ENCODE results near the gene HOXA11.
A peak's percentile ranks its signal among the peaks of the same experiment; 100 is the strongest.

The HOXA11 gene

DNA sequence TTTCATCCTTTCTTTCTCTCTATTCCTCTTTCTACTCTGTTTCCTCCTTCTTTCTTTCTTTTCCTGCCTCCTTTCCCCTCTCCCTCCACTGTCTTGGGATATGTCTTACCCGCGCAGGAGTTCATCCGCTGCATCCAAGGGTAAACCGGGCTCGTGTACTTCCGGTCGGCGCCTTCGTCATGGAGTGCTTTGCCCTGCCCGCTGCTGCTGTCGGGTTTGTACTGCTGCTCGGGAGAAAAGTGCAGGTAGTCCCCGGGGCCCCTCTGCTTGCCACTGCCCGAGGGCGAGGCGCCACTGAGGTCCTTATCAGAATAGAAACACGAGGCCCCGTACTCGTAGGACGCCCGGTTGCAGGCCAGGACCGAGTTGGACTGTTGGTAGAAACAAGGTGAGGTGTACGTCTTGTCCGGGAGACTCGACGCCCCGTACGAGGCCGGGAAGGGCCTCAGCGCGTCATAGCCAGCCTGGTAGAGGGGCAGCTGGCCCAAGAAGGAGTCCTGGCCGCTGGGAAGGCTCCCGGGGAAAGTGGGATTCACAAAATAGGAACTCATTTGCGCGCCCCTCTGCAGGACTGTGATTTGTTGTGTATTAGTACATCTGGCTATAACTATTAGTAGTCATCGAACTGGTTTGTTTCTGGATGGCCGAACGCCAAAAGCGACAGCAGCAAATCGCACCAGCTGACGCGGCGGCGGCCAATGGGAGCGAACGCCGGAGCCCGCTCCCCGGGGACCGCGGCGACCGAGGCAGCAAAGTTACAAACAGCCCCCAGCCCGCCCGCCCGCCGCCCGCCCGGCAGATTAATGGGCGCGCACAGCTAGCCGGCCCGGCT, 37.6 kb downstream of the HOXA11 start, which contains the start of gene HOXA6:
Gene HOXA6, minus strand, starts transcription at position 576 of the 832 bp plus-strand sequence. Its CDS starts 25 bp downstream, at position 551.
- DNase-seq (ENCODE audit: low read depth in 2 of 2) = no peak

DNA sequence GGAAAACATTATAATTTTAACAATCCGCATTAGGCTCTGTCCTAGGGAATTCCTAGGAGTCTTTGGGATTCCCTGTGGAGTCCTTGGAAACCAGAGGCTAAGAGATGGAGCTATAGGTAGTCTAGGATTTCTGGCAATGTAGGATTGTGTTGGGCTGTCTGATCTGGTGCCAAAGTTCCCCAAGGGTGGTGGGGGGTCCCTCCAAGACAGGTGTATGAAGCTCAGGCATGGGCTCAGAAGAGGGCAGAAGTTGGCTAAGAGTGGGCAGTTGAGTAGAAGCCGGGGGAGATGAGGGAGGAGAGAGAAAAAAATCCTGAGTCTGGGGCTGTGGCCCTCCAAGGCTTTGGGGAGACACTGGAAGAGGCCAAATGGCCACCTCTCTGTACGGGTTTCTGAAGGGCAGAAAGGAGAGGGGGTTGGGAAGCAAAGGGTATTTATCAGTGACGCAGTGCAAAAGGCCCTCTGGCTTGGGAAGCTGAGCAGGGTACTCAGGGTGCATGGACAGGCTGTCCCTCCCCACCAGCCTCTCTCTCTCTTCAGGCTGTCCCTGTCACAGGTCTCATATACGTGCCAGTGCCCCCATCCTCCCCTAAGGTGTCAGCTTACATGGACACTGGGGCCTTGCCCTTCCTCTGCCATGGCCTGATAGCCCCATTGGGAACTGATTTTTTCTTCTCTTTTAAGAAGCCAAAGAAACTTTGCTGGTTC, 38.4 kb downstream of the HOXA11 start:
- no peak for DNase-seq (ENCODE audit: low read depth in 2 of 2)

- no peak for DNase-seq (ENCODE audit: low read depth in 2 of 2)
These were observed 39.1 kb downstream of the HOXA11 start for GRCh38 chr7:27145914-27146412.

GRCh38 chr7:27145165-27145913, 39.7 kb downstream of the HOXA11 start:
- no peak for DNase-seq (ENCODE audit: low read depth in 2 of 2)

GRCh38 chr7:27144781-27145164, 40.3 kb downstream of the HOXA11 start:
- DNase-seq (ENCODE audit: low read depth in 2 of 2) = no peak

DNA sequence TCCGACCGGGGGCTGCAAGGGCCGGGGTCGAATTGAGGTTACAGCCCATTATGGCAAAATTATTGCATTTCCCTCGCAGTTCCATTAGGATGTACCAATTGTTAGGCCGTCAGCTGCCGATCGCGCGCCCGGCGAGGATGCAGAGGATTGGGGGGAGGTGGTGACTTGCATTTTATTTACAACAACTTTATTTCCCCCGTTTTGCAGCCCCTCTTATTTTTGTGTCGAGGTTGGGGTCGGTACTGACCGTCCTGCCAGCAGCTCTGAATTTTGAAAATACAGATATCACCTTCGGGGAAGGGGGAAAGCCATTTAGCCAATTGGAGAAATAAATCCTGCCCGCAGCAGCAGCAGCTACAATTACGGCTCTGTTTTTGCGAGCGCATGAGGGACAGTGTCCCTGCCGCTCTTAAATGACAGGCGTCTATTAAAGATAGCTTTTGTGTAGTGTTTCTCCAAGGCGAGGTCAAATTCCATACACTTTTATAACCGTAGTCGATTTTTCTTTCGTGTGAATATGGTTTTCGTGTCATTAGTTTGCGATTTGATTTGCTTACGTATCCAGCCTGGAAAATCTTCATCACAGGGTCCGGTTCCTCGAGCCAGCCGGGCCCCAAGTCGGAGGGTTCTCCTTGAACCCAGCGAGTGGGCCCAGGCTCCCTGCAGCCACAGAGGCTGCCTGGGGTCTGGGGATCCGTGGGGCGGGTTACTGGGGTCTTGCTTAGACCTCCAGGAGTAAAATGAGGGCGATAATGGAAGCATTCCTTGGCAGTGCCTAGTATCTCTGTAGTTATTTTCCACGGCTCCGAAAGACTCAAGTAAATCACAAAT, 40.9 kb downstream of the HOXA11 start:
- DNase-seq (ENCODE audit: low read depth in 2 of 2) = no peak

DNA sequence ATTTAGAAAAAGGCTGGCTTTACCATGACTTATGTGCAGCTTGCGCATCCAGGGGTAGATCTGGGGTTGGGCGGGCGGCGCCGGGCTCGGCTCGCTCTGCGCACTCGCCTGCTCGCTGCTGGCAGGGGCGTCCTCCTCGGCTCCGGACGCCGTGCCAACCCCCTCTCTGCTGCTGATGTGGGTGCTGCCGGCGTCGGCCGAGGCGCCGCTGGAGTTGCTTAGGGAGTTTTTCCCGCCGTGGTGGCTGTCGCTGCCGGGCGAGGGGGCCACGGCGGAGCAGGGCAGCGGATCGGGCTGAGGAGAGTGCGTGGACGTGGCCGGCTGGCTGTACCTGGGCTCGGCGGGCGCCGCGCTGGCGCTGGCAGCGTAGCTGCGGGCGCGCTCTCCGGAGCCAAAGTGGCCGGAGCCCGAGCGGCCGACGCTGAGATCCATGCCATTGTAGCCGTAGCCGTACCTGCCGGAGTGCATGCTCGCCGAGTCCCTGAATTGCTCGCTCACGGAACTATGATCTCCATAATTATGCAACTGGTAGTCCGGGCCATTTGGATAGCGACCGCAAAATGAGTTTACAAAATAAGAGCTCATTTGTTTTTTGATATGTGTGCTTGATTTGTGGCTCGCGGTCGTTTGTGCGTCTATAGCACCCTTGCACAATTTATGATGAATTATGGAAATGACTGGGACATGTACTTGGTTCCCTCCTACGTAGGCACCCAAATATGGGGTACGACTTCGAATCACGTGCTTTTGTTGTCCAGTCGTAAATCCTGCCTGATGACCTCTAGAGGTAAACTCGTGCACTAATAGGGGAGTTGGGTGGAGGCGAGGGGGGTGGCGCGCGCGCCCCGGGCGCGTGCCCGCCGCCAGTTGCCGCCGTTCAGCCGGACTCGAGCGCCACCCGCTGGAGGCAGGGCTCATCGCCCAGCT, 41.7 kb downstream of the HOXA11 start, which contains the start of gene HOXA5:
Gene HOXA5, minus strand, starts transcription at position 659 of the 927 bp plus-strand sequence. Its CDS starts 74 bp downstream, at position 585.
- DNase-seq (ENCODE audit: low read depth in 2 of 2) = no peak

GRCh38 chr7:27142580-27143022, 42.4 kb downstream of the HOXA11 start:
- DNase-seq (ENCODE audit: low read depth in 2 of 2) = no peak

DNA sequence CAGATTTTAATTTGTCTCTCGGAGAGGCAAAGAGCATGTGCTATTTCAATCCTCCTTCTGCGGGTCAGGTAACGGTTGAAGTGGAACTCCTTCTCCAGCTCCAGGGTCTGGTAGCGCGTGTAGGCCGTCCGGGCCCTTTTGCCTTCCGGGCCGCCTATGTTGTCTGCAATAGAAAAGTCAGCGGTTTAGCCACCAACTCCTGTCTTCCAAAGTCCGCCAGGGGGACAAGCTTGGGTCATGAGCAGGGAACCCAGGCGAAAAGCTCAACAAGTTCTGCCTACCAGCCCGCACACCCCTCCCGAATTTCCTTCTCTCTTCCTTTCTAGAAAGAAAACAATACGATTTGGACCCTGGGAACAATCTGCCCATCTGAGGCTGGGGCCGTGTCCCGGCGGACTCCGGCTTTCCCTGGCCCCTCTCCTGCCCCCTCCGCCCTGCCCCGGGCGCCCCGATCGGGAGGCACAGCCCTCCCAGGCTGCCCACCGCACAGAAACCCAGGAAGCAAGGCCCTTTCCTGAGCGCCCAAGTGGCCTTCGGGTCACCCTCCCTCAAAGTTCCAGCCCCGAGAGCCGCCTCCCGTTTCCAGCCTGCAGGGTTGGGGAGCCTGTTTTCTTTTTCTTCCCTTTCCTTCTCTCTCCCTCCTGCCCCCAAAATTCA, 43.0 kb downstream of the HOXA11 start:
- no peak for DNase-seq (ENCODE audit: low read depth in 2 of 2)

GRCh38 chr7:27141137-27141922, 43.7 kb downstream of the HOXA11 start:
- DNase-seq (ENCODE audit: low read depth in 2 of 2) = no peak

GRCh38 chr7:27140126-27140857, 44.7 kb downstream of the HOXA11 start:
- no peak for DNase-seq (ENCODE audit: low read depth in 2 of 2)

DNA sequence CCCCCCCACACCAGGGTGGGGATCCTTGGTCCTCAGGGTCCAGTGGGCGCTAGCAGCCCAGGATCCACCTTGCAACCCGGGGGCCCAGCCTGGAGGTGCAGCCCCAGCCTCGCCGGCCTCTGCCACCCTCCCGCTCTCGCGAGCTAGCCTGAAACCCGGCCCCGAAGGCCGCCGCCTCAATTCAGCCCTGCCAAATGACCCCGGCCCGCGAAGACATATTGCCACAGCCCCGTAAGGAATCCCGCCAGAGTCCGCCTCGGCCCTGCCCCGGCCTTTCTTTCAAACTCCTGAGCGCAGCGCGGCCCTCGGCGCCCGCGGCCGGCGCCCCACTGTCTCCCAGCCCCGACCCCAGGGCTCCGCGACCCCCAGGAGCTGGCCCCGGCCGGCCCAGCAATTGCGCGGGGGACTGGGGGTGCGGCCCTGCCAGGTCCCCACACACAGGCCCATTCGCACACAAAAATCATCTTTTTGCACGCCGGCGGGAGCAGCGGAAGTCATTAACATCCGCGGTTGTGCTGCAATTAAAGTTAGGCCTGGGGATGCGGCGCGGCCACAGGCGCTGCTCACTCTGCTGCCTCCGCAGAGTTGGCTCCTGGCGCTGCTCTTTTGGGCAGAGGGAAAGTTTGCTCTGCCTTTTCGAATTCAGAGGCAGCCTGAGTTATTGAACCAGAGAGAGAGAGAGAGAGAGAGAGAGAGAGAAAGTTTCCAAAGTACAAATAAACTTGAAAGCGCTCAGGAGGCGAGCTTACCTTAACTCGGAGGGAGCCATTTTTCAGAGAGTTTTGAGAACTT, 45.5 kb downstream of the HOXA11 start:
- DNase-seq (ENCODE audit: low read depth in 2 of 2) = no peak

DNA sequence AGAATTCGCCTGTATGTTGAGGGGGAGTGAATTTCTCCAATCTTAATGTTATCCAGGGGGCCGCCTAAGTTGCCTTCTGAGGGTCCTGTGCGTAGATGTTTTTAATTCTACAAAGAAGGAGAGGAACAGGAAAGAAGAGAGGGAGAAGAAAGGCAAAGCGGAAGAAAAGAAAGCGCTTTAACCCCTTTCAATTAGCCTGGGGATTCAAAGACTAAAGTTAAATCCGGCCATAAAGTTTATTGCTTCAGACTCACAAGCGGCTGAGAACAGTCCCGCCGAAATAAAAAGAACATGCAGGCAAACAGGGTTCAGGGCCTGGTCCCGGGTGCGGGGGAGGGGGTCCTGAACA, 46.1 kb downstream of the HOXA11 start:
- no peak for DNase-seq (ENCODE audit: low read depth in 2 of 2)

DNA sequence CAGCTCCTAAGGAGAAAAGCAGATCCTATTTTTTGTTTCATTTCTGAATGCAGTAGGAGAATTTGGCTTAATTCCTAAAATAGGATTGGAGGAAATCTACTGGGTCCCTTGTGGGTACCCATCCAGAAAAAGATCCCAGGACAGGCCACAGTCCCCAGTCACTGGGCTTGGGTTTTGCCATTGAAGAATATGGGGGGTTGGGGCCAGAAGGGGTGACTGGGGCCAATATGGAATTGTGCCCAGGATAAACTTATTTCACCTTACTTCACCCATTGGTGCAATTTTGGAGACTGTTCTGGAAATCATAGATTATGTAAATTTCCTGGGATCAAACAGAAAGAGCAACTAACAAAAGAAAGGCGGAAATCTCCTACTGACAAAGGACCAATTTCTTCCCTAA, 46.6 kb downstream of the HOXA11 start:
- no peak for DNase-seq (ENCODE audit: low read depth in 2 of 2)

- no peak for DNase-seq (ENCODE audit: low read depth in 2 of 2)
These were observed 47.3 kb downstream of the HOXA11 start for GRCh38 chr7:27137640-27138315.

DNA sequence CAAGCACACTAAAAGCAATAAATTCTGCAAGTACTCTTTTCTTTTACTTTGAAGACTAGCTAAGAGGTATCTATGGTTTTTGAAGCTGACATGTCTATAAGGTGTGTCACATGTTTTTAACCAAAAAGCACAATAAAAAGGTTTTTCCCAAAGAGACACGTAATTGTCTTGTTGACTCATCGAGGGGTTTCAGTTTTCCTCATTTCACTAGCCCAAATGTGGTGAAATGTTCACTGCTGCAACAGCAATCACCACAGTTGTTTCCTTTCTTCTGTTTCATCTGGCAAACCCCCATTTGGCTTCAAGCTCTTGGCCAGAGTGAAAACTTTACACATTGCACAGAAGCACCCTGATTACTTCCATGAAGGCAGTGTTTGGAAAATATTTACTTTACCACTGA, 50.6 kb downstream of the HOXA11 start:
- DNase-seq (ENCODE audit: low read depth in 2 of 2) = peak in 1 of 2 experiments; percentile 68
